Hepatocyte (in vitro differentiated cells): ENCODE data around the gene MLX. TPM values are rescaled to one million over a fixed set of nuclear protein-coding genes. Genes with fewer than 3 reads are reported as not detected.
A peak's percentile ranks its signal among the peaks of the same experiment; 100 is the strongest.

Source experiments
- DNase-seq: peaks from one replicate; pipeline ENCODE4 v3.0.0-alpha.2; 2016; ENCODE audit warnings: low spot score
- H2AFZ ChIP-seq: fragments of 200-600 bp; sonication (generic); 2 replicates; pipeline ENCODE4 v1.6.0; 2016; ENCODE audit warnings: antibody characterized with exemption, mild to moderate bottlenecking
- H3K27ac ChIP-seq: fragments of 200-600 bp; sonication (generic); 2 replicates; pipeline ENCODE4 v1.5.1; 2016; ENCODE audit warnings: mild to moderate bottlenecking
- H3K27me3 ChIP-seq: fragments of 200-600 bp; sonication (generic); 2 replicates; pipeline ENCODE4 v1.6.1; 2016
- H3K36me3 ChIP-seq: fragments of 200-600 bp; sonication (generic); replicated peaks from 2 replicates; pipeline ENCODE4 v1.5.1; 2016; ENCODE audit warnings: low read depth; ENCODE audit not compliant: insufficient read depth
- H3K4me1 ChIP-seq: fragments of 200-600 bp; sonication (generic); 2 replicates; pipeline ENCODE4 v1.5.1; 2016; ENCODE audit warnings: mild to moderate bottlenecking, moderate library complexity; ENCODE audit not compliant: insufficient read depth
- H3K4me2 ChIP-seq: fragments of 200-600 bp; sonication (generic); 2 replicates; pipeline ENCODE4 v1.6.0; 2016
- H3K4me3 ChIP-seq: fragments of 200-600 bp; sonication (generic); 2 replicates; pipeline ENCODE4 v1.5.1; 2016; ENCODE audit warnings: mild to moderate bottlenecking
- H3K79me2 ChIP-seq: fragments of 200-600 bp; sonication (generic); 2 replicates; pipeline ENCODE4 v1.6.0; 2017; ENCODE audit warnings: mild to moderate bottlenecking
- H3K9me2 ChIP-seq: fragments of 200-600 bp; sonication (generic); replicated peaks from 2 replicates; pipeline ENCODE4 v1.6.0; 2017; ENCODE audit warnings: mild to moderate bottlenecking; ENCODE audit not compliant: insufficient read depth
- H3K9me3 ChIP-seq: fragments of 200-600 bp; sonication (generic); 2 replicates; pipeline ENCODE4 v1.5.1; 2016; ENCODE audit warnings: low read depth, mild to moderate bottlenecking
- H4K20me1 ChIP-seq: fragments of 200-600 bp; sonication (generic); 2 replicates; pipeline ENCODE4 v1.6.0; 2016; ENCODE audit warnings: mild to moderate bottlenecking; ENCODE audit not compliant: insufficient read depth, poor library complexity, severe bottlenecking
- EZH2 ChIP-seq: fragments of 200-600 bp; sonication (generic); IDR thresholded peaks from 2 replicates; pipeline ENCODE4 v1.6.1; 2016; ENCODE audit warnings: antibody characterized with exemption, mild to moderate bottlenecking, borderline replicate concordance
- EZH2phosphoT487 ChIP-seq: fragments of 200-600 bp; sonication (generic); IDR thresholded peaks from one replicate; pipeline ENCODE4 v1.6.1; 2018; ENCODE audit warnings: antibody characterized with exemption, mild to moderate bottlenecking, low read depth, moderate library complexity; ENCODE audit not compliant: unreplicated experiment, severe bottlenecking
- WGBS: methylation state at CpG from one replicate; pipeline ENCODE4 v1.1.6; 2016; ENCODE audit warnings: low lambda C conversion rate; ENCODE audit errors: missing lambda C conversion rate; 5-methylcytosine and 5-hydroxymethylcytosine counted together
- polyA plus RNA-seq: library from polyadenylated mRNA; unstranded; fragments of >200 nt; fragmentation: Nextera tagmentation; extraction: Ambion mirVana; gene quantifications from 2 replicates; pipeline ENCODE4 v1.2.1, GENCODE V29; 2016
- total RNA-seq: library from RNA; depleted of rRNA; stranded (reverse); fragments of >200 nt; gene quantifications from 2 replicates; pipeline ENCODE4 v1.2.3, GENCODE V29; 2014
- TF ChIP-seq, protein P1 (sequence below): fragments of 200-600 bp; sonication (generic); IDR thresholded peaks from 2 replicates; pipeline ENCODE4 v1.5.1; 2016; ENCODE audit warnings: antibody characterized with exemption, mild to moderate bottlenecking; ENCODE audit not compliant: poor library complexity

The MLX gene
- total and polyA plus RNA-seq, 2 experiments from 2014 or later: 29.7 to 39.5 TPM

DNA sequence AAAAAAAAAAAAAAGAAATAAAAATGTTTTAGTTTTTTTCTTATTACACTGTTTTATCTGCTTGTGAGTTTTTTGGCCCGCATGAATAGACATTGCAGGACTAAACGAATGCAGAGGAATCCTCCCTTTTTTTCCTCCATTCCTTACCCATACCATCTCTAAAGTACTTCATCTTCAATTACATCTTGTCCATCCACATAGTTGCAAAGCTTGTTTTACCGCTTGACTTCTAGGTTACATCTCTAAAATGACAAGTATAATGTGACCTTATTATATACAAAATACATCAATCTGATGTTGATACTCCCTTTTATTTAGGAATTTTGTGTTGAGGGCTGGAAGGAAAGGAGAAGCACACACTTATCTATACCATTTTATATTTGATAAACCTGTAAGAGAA is 29.5 kb downstream of the MLX start:
- Histone ChIP-seq H3K4me1 (no peaks in the 10 kb centered on the region), H4K20me1 (peaks cover 12% of the 10 kb centered on the region), H3K4me3 (no peak overlapping the region), H3K79me2 (peaks cover 80% of the 10 kb centered on the region), H3K36me3 (no peaks in the 10 kb centered on the region), H2AFZ (no peak overlapping the region), H3K27me3 (no peaks in the 10 kb centered on the region), H3K27ac (no peak overlapping the region), H3K9me2 (no peaks in the 10 kb centered on the region), H3K9me3 (no peaks in the 10 kb centered on the region), H3K4me2 (no peak overlapping the region)
- no peak for DNase-seq
- 92% methylated on average over 3 of the region's 3 CpGs for WGBS
- TF ChIP-seq, protein P1, sequence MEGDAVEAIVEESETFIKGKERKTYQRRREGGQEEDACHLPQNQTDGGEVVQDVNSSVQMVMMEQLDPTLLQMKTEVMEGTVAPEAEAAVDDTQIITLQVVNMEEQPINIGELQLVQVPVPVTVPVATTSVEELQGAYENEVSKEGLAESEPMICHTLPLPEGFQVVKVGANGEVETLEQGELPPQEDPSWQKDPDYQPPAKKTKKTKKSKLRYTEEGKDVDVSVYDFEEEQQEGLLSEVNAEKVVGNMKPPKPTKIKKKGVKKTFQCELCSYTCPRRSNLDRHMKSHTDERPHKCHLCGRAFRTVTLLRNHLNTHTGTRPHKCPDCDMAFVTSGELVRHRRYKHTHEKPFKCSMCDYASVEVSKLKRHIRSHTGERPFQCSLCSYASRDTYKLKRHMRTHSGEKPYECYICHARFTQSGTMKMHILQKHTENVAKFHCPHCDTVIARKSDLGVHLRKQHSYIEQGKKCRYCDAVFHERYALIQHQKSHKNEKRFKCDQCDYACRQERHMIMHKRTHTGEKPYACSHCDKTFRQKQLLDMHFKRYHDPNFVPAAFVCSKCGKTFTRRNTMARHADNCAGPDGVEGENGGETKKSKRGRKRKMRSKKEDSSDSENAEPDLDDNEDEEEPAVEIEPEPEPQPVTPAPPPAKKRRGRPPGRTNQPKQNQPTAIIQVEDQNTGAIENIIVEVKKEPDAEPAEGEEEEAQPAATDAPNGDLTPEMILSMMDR: no peak
- TF ChIP-seq EZH2: no peak
- TF ChIP-seq EZH2phosphoT487: no peak

DNA sequence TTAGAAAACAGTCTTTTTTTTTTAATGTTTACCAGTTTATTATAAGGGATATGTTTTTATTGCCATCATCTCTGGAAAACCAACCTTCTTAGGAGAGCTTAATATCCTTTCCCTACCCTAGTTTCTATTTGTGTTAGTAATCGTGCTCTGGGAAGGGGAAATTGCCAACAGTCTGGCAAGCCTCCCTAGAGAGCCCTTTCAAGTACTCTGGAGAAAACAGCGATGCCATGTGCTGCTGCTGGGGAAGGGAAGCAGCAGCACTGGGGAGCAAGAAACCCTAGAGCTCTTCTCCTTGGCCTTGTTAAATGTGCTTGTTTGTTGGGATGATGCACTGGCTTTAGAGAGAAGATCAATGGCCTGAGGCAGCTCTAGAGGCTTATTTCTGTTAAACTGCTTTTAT is 32.0 kb downstream of the MLX start:
- WGBS: 92% methylated on average over 2 of the region's 2 CpGs

DNA sequence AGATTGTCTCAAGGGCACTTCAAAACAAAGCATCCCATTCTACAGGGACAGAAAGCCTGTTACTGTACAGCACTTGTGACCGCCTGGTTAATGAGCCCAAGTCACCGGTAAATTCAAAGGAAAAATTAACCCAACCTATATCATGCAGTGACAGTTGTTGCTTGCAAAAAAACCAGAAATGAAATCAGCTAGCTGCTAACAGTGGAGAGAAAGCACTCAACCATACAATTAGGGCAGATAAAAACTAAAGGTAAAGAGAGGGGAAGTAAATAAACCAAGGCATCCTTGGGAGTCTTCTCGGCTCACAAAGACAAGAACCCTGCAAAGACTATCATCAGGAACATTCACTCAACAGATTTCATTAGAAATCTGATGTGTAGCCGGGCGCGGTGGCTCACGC is 36.4 kb downstream of the MLX start:
- H3K9me2 ChIP-seq: no peaks in the 10 kb centered on the region
- no peak overlapping the region for H3K27ac ChIP-seq
- DNase-seq: no peak
- H3K9me3 ChIP-seq: no peaks in the 10 kb centered on the region
- WGBS: 94% methylated on average over 7 of the region's 7 CpGs
- peaks cover 71% of the 10 kb centered on the region for H4K20me1 ChIP-seq
- no peak overlapping the region for H2AFZ ChIP-seq
- TF ChIP-seq EZH2phosphoT487 (no peak), EZH2 (no peak)
- TF ChIP-seq, protein P1: no peak
- no peak overlapping the region for H3K4me3 ChIP-seq
- H3K79me2 ChIP-seq: peaks cover 99% of the 10 kb centered on the region
- H3K4me1 ChIP-seq: peaks cover 17% of the 10 kb centered on the region
- H3K36me3 ChIP-seq: no peaks in the 10 kb centered on the region
- H3K4me2 ChIP-seq: no peak overlapping the region
- no peaks in the 10 kb centered on the region for H3K27me3 ChIP-seq

More for the DNA sequence above, 32.0 kb downstream of the MLX start:
- Histone ChIP-seq H3K4me3 (no peak overlapping the region), H4K20me1 (peaks cover 36% of the 10 kb centered on the region), H3K4me2 (no peak overlapping the region), H3K27me3 (no peaks in the 10 kb centered on the region), H3K79me2 (peaks cover 89% of the 10 kb centered on the region), H3K27ac (no peak overlapping the region), H3K9me3 (no peaks in the 10 kb centered on the region), H2AFZ (no peak overlapping the region), H3K9me2 (no peaks in the 10 kb centered on the region), H3K4me1 (no peaks in the 10 kb centered on the region), H3K36me3 (no peaks in the 10 kb centered on the region)
- no peak for DNase-seq
- TF ChIP-seq EZH2phosphoT487: no peak
- TF ChIP-seq EZH2: no peak
- TF ChIP-seq, protein P1: no peak

DNA sequence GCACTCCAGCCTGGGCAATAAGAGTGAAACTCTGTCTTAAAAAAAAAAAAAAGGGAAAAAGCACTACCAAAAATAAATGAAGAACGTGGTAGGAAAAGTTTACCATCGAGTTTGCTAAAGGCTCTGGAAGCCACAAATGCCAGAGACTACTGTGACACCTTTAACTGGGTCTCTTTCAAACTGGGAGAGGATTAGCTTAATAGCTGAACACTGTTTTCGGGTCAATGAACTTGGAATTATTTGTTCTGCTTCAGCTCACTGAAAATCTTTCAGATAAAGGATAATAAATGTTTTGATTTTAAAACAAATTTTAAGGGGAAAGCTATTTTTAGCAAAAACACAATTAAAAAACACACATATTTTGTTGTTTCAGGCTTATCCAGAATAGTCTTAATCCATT is 40.9 kb downstream of the MLX start:
- H3K36me3 ChIP-seq: no peaks in the 10 kb centered on the region
- no peaks in the 10 kb centered on the region for H3K9me2 ChIP-seq
- no peak for DNase-seq
- peak overlapping the region; percentile 89 for H3K4me2 ChIP-seq
- H3K4me3 ChIP-seq: peak overlapping the region; percentile 40
- H3K9me3 ChIP-seq: no peaks in the 10 kb centered on the region
- H3K27ac ChIP-seq: peak overlapping the region; percentile 69
- peaks cover 70% of the 10 kb centered on the region for H3K79me2 ChIP-seq
- no peak overlapping the region for H2AFZ ChIP-seq
- H3K4me1 ChIP-seq: peaks cover 24% of the 10 kb centered on the region
- TF ChIP-seq EZH2phosphoT487: no peak
- TF ChIP-seq, protein P1: no peak
- no peak for TF ChIP-seq EZH2
- peaks cover 48% of the 10 kb centered on the region for H4K20me1 ChIP-seq
- 79% methylated on average over 3 of the region's 3 CpGs for WGBS
- no peaks in the 10 kb centered on the region for H3K27me3 ChIP-seq
